Activated T-helper 1 cell treated with anti-CD3 and anti-CD28 coated beads, Interleukin-12 subunit alpha, Interleukin-12 subunit beta, Interleukin-2, Interleukin-4 antibody, amounts not matched to agents 30 ng/mL and 10 ng/mL and 1 ng/mL, durations not matched to agents 14 hours and 24 hours and 36 hours (primary cell): ENCODE results near the gene NEK2. TPM values are rescaled to one million over a fixed set of nuclear protein-coding genes. Genes with fewer than 3 reads are reported as not detected.

ENCODE experiments used
- DNase-seq: peaks from one replicate; pipeline ENCODE4 v3.0.0; 2021; ENCODE audit warnings: low spot score
- H3K27ac Mint-ChIP-seq: one replicate; pipeline ENCODE4 v1.8.0; 2021; ENCODE audit warnings: mild to moderate bottlenecking, mixed read lengths
- H3K27me3 Mint-ChIP-seq: one replicate; pipeline ENCODE4 v1.8.0; 2022; ENCODE audit warnings: mild to moderate bottlenecking, moderate library complexity, mixed read lengths; ENCODE audit not compliant: insufficient read depth
- H3K36me3 Mint-ChIP-seq: one replicate; pipeline ENCODE4 v1.8.0; 2021; ENCODE audit warnings: low read depth, mixed read lengths
- H3K4me1 Mint-ChIP-seq: one replicate; pipeline ENCODE4 v1.8.0; 2021; ENCODE audit warnings: low read depth, mixed read lengths
- H3K4me3 Mint-ChIP-seq: one replicate; pipeline ENCODE4 v1.8.0; 2021; ENCODE audit warnings: mild to moderate bottlenecking, moderate library complexity, mixed read lengths
- H3K9me3 Mint-ChIP-seq: one replicate; pipeline ENCODE4 v1.8.0; 2021; ENCODE audit warnings: mixed read lengths
- intact Hi-C: fragments of 100-400 bp; cut with micrococcal nuclease; formaldehyde crosslinking; loops from one replicate; pipeline ENCODE4 v1.15.1; 2024
- total RNA-seq: library from RNA; stranded (reverse); gene quantifications from 2 replicates; pipeline ENCODE4 v1.2.3, GENCODE V29; 2022

The NEK2 gene
- total RNA-seq, 1 donor from 2014 or later, result 13.9 TPM

DNA sequence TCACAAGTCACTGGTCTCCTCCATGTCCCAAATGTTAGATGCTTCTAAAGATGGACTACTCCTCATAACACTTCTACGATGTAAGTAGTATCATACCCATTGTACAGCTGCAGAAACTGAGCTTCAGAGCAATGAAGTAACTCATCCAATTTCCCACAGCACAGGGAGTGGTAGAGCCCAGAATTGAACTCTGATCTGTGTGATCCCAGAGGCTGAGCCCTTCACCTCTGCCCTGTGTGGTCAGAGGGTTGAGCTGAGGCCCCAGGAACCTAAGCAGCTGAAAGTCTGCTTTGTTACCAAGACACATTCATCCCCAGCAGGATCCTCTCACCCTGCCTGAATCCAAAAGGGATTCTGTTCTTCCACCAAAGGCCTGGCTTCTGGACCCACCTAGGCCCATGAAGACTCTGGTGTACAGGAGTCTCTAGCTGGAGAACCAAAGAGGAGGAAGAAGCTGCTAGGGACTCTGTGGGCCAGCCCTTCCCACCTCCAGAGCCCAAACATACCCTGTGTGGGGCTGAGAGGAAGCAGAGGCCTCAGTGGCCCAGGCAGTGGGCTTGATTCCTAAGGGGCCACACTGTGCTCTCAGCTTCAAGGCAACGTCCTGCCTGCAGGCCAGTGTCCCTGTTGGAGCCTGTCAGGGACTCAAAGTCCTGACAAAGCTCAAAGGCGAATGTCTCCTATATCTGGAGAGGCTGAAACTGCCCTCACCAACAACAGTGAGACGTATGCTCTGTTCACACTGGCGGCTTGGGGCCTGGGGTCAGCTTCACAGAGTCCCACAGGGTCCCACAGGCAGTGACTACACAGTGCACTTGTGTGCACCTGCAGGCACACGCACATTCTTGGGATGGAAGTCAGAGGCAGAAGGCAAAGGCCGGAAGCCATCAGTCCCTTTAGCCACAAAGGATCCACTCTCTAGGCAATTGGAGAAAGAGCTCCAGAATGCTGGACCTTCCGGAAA is 56.1 kb downstream of the NEK2 start:
- Mint-ChIP-seq H3K27me3 (no peaks in the 10 kb centered on the region), H3K27ac (no peak overlapping the region), H3K4me3 (no peak overlapping the region), H3K36me3 (no peaks in the 10 kb centered on the region), H3K9me3 (no peaks in the 10 kb centered on the region), H3K4me1 (peaks cover 15% of the 10 kb centered on the region)
- intact Hi-C loops, result no loop called here
- DNase-seq, result no peak

DNA sequence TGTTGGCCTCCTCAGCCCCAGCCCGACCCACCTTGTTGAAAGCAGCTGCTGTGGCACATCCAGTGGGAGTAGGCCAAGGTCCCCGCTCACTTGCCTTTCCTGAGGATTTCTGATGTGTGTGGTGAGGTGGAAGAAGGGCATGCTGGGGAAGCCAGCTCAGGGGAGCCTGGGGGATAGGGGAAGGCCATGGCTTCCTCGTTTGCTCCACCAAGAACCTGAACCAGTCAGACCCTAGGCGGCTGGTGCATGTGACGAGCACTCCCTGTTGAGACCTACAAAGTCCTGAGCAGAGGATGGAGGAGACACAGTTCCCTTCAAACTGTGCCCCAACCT is 58.5 kb downstream of the NEK2 start:
- Mint-ChIP-seq H3K27ac (no peak overlapping the region), H3K27me3 (no peaks in the 10 kb centered on the region)

DNA sequence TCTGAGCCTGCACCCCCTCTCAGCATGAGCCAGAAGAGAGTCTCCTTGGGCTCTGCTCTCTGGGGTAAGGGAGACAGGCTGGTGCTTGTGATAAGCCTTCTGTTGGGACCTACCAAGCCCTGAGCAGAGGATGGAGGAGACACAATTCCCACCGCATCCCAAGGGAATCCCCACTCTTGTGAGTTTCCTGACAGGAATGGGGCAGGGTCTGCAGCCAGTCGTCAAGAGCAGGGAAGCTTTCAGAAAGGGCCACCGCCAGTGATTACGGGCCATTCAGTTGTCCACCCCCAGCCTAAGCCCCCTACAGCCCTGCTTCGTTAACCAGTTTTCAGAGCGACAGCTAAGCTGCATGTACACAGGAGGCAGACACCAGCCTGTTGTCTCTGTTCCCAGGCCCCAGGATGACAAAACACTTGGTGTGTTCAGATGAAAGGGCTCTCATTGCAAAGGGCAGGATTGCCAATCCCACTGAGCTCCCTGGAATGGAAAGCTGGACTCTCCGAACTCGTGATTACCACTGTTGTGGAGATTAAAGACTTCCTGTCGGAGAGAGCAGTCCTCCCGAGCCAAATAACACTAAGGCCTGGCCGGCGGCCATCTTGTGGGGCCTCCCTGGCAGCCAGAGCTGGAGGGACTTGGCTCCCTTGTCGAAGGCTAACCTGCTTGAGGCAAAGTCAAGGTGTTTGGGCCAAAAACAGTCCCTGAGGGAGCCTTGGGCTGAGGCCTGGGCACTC is 59.0 kb downstream of the NEK2 start:
- Mint-ChIP-seq H3K36me3 (no peaks in the 10 kb centered on the region), H3K27me3 (no peaks in the 10 kb centered on the region), H3K9me3 (no peaks in the 10 kb centered on the region), H3K4me3 (no peak overlapping the region), H3K27ac (no peak overlapping the region), H3K4me1 (no peaks in the 10 kb centered on the region)
- intact Hi-C loops, result no loop called here
- DNase-seq, result no peak

More for the DNA sequence above, 58.5 kb downstream of the NEK2 start:
- Mint-ChIP-seq H3K4me1 (no peaks in the 10 kb centered on the region), H3K9me3 (no peaks in the 10 kb centered on the region), H3K36me3 (no peaks in the 10 kb centered on the region), H3K4me3 (no peak overlapping the region)
- intact Hi-C loops, result no loop called here
- DNase-seq, result no peak

DNA sequence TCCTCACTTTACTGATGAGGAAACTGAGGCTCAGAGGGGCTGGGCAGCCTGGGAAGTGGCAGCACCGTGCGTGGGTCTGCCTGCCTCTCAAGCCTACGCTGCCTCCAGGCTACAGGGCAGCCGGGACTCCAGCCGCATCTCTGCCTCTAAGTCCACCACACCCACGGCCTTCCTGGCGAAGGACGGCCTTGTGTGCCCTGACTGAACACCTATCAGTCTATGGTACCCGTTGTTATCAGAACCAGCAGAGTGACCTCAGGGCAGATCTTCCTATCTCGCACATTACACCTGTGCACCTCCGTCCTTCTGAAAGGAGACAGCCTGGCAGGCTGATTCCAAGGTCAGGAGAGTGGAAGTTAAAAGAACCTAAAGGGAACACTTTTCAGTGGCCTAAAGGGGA is 60.8 kb downstream of the NEK2 start:
- Mint-ChIP-seq H3K27me3 (no peaks in the 10 kb centered on the region), H3K27ac (no peak overlapping the region), H3K36me3 (no peaks in the 10 kb centered on the region), H3K4me3 (no peak overlapping the region), H3K4me1 (no peaks in the 10 kb centered on the region), H3K9me3 (no peaks in the 10 kb centered on the region)
- intact Hi-C loops, result no loop called here
- DNase-seq, result no peak

DNA sequence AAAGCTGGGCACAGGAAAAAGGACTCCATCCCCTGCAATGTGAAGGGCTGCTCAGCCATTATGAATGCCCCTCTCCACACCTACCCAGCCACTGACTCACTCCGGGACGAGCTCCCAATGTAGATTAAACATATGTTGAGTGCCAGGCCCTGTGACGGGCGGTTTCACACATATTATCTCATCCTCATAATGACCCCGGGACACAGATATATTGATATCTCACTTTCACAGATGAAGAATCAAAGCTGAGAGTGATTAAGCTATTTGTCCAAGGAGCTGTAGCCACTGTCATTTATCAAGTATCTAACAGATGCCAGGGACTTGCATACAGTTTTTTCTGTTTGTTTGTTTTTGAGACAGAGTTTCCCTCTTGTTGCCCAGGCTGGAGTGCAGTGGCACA is 61.5 kb downstream of the NEK2 start:
- Mint-ChIP-seq H3K27ac (no peak overlapping the region), H3K36me3 (no peaks in the 10 kb centered on the region), H3K9me3 (no peaks in the 10 kb centered on the region), H3K27me3 (no peaks in the 10 kb centered on the region), H3K4me3 (no peak overlapping the region), H3K4me1 (no peaks in the 10 kb centered on the region)
- DNase-seq, result no peak
- intact Hi-C loops, result no loop called here

DNA sequence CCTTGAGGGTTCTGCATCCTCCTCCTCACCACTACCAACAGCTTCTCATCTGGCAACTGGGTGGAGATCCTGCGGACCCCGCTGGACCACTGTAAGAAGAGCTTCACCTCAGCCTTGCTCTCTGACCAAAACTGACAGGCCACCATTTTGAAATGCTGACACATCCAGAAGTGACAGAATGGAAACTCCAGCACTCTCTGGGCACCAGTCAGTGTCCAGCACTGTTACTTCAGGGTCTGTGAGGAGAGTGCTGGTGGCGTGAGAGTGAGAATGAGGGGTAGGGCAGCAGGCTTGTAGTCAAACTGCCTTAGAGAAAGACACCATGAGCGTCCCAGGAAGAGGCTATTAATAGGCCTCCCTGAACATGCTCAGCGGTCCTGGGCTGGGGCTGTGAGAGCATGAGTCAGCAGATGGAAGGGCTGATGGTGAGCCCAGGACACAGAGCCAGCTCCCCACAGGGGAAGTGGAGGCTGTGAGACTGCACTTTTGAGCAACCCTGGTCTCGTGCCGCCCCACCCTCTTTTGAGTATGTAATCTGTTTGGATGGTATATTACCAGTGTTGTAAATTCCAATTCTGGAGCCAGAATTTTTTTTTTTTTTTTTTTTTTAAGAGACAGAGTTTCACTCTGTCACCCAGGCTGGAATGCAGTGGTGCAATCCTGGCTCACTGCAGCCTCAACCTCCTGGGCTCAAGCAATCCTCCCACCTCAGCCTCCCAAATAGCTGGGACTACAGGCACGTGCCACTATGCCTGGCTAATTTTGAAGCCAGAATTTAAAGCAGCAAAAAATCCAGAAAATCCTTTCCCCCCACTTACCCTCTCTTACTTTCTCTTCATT is 62.1 kb downstream of the NEK2 start:
- intact Hi-C loops, result no loop called here
- Mint-ChIP-seq H3K27me3 (no peaks in the 10 kb centered on the region), H3K27ac (no peak overlapping the region), H3K9me3 (no peaks in the 10 kb centered on the region), H3K4me1 (no peaks in the 10 kb centered on the region), H3K36me3 (no peaks in the 10 kb centered on the region), H3K4me3 (no peak overlapping the region)
- DNase-seq, result no peak

DNA sequence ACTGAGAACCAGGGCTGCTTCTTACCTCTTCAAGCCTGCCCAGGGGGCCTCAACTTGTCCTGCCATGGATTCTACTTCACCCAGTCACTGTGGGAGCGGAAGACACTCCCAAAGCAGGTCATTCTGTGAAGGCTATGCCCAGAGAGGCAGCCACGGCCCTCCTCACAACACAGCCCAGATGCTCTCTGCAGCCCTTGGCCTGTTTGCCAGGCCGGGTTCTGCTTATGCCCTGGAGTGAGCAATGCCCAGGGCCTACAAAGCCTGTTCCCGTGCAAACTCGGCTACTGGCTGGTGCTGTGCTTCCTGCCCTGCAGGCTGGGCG is 62.7 kb downstream of the NEK2 start:
- intact Hi-C loops, result no loop called here
- Mint-ChIP-seq H3K4me3 (no peak overlapping the region), H3K36me3 (no peaks in the 10 kb centered on the region), H3K9me3 (no peaks in the 10 kb centered on the region), H3K27ac (no peak overlapping the region), H3K27me3 (peaks cover 2% of the 10 kb centered on the region), H3K4me1 (peaks cover 5% of the 10 kb centered on the region)
- DNase-seq, result no peak

Other genes starting within 250 kb of the NEK2 start
- not detected in 2 replicates for gene RD3, start 183.5 kb downstream of the NEK2 start, total RNA-seq
- 10.6 and 12.0 TPM in 2 replicates for gene SLC30A1, start 96.5 kb downstream of the NEK2 start, total RNA-seq
- 35.3 and 35.6 TPM in 2 replicates for gene LPGAT1, start 155.1 kb upstream of the NEK2 start, total RNA-seq